SK-N-MC (cell line): ENCODE data around the gene ATP7B.

ENCODE experiments used
- EZH2 ChIP-seq: fragments of 200-600 bp; sonication (generic); IDR thresholded peaks from one replicate; pipeline ENCODE4 v1.6.1; 2017; ENCODE audit warnings: antibody characterized with exemption
- POLR2AphosphoS5 ChIP-seq: IDR thresholded peaks from 2 replicates; pipeline ENCODE4 v1.6.1; 2012; ENCODE audit warnings: mild to moderate bottlenecking, low read depth, low read length, borderline replicate concordance

- TF ChIP-seq EZH2, result no peak
- no peak for TF ChIP-seq POLR2AphosphoS5
Measured at GRCh38 chr13:51966186-51966585, 45.1 kb downstream of the ATP7B start.
